C4-2B (cell line): ENCODE data around the gene SEZ6L.

Source experiments
- CTCF ChIP-seq: fragments of 450-650 bp; conservative IDR thresholded peaks from 2 replicates; pipeline ENCODE4 v1.5.1; 2017; ENCODE audit warnings: mild to moderate bottlenecking
- ZFX ChIP-seq: fragments of 450-650 bp; IDR thresholded peaks from 2 replicates; pipeline ENCODE4 v1.6.1; 2017

GRCh38 chr22:26273011-26273675 is 103.9 kb downstream of the SEZ6L start:
- no peak for TF ChIP-seq CTCF
- TF ChIP-seq ZFX: no peak
